BJ (cell line): ENCODE data around the gene PTHLH. TPM values are rescaled to one million over a fixed set of nuclear protein-coding genes. Genes with fewer than 3 reads are reported as not detected.

ENCODE experiments used
- CTCF ChIA-PET: fragments of 350-600 bp; formaldehyde crosslinking; extraction: SDS; loops from one replicate; lab custom pipeline; 2021; ENCODE audit warnings: antibody characterized with exemption, inconsistent platforms; lab: Yijun Ruan, JAX
- POLR2A ChIA-PET: fragments of 300-600 bp; sonication (Branson Sonifier 250); formaldehyde crosslinking; extraction: SDS; loops from one replicate; lab custom pipeline; 2021; ENCODE audit warnings: antibody characterized with exemption; lab: Charles Lee
- DNase-seq: peaks from one replicate; pipeline ENCODE4 v3.0.0-alpha.2; 2011; ENCODE audit warnings: low read depth
- H3K27me3 ChIP-seq: 2 replicates; pipeline ENCODE4 v1.6.0; 2011; ENCODE audit warnings: low read length; ENCODE audit not compliant: control insufficient read depth, insufficient read depth
- H3K36me3 ChIP-seq: 2 replicates; pipeline ENCODE4 v1.5.1; 2011; ENCODE audit warnings: low read length; ENCODE audit not compliant: control insufficient read depth, insufficient read depth
- H3K4me3 ChIP-seq: 2 replicates; pipeline ENCODE4 v1.5.1; 2011; ENCODE audit warnings: low read depth, mild to moderate bottlenecking, control low read depth, low read length
- polyA plus RNA-seq: library from polyadenylated mRNA; depleted of rRNA; stranded (reverse); fragments of >200 nt; gene quantifications from 2 replicates; pipeline ENCODE4 v1.2.3, GENCODE V29; 2011
- TF ChIP-seq, protein P1 (sequence below): IDR thresholded peaks from 2 replicates; pipeline ENCODE4 v1.5.1; 2011; ENCODE audit warnings: low read depth, mild to moderate bottlenecking, control low read depth, inconsistent platforms, low read length, moderate library complexity; ENCODE audit not compliant: insufficient read depth

The PTHLH gene
- polyA plus RNA-seq, 1 experiment: 0.22 TPM

DNA sequence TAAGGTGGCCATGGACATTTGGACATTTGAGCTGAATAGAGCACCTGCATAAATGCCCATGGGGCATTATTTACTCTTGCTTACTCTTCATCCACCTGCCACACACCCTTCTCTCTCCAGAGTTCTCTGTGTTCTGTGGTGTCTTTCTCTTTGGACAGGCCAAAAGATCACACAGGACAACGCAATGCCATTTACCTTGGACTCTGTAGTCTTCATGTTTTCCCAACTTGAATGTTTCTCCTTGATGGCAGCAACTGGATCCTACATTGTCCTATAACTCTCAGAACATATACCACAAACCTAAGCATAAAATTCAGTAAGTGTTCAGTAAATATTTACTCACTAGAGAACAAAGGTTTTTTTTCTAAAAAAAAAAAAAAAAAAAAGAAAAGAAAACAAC lies 41.7 kb upstream of the PTHLH start:
- no peaks in the 10 kb centered on the region for H3K27me3 ChIP-seq
- ChIA-PET POLR2A (no interaction called here), CTCF (interaction anchor here (1.0 kb wide), 1 partner anchor 9 kb away, joined by 3 read pairs; no protein-coding TSS in a partner anchor)
- no peak for DNase-seq
- H3K36me3 ChIP-seq: no peaks in the 10 kb centered on the region
- H3K4me3 ChIP-seq: no peak overlapping the region
- TF ChIP-seq, protein P1, sequence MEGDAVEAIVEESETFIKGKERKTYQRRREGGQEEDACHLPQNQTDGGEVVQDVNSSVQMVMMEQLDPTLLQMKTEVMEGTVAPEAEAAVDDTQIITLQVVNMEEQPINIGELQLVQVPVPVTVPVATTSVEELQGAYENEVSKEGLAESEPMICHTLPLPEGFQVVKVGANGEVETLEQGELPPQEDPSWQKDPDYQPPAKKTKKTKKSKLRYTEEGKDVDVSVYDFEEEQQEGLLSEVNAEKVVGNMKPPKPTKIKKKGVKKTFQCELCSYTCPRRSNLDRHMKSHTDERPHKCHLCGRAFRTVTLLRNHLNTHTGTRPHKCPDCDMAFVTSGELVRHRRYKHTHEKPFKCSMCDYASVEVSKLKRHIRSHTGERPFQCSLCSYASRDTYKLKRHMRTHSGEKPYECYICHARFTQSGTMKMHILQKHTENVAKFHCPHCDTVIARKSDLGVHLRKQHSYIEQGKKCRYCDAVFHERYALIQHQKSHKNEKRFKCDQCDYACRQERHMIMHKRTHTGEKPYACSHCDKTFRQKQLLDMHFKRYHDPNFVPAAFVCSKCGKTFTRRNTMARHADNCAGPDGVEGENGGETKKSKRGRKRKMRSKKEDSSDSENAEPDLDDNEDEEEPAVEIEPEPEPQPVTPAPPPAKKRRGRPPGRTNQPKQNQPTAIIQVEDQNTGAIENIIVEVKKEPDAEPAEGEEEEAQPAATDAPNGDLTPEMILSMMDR: no peak

DNA sequence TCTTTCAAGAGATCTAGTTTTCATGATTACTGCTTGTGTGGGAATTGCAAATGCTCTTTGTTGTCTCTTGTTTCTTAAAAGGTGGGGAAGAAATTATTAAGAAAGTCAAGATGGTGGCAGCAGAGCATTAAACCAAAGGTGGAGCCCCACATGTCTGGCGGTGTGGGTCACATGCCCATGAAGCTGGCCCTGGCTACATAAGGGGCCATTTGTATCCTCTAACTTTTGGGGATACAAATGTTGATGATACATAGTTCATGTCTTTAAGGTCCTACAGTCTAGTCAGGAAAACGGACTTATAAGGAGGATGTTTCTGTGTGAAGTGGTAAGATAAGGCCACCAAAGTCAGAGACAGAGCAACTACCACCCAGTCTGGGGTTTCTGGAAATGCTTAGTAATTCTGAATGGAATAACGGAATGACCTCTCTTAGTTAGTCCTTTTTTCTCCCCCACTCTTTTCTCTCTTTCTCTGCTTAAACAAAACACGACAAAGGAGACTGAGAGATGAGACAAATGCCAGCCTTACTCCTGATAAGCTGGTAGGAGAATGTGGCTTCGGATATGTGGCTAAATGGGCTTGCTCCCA lies 39.9 kb upstream of the PTHLH start:
- no peaks in the 10 kb centered on the region for H3K36me3 ChIP-seq
- no peak for DNase-seq
- TF ChIP-seq, protein P1: no peak
- no peaks in the 10 kb centered on the region for H3K27me3 ChIP-seq
- POLR2A ChIA-PET: no interaction called here
- H3K4me3 ChIP-seq: no peak overlapping the region
- CTCF ChIA-PET: interaction anchor here (0.7 kb wide), 1 partner anchor 993 kb away, joined by 3 read pairs; no protein-coding TSS in a partner anchor

DNA sequence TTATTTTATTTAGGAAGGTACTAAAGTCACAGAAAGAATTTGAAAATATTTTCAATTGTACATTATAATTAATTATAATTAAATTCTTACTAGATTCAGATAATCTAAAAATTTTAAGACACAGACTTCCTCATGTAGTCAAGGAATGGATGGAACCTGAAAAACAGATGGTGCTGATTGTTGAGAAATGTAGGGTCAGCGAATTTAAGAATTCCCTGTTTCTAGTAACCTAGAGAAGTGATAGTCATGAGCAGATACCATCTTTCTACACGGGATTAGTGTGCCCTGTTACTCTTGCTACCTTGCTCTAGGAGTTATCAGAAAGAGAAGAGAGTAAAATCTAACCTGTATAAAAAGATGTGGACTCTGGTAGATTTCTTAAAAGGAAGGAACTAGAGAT lies 37.5 kb upstream of the PTHLH start:
- CTCF ChIA-PET: no interaction called here
- H3K4me3 ChIP-seq: no peak overlapping the region
- DNase-seq: no peak
- TF ChIP-seq, protein P1: no peak
- H3K27me3 ChIP-seq: no peaks in the 10 kb centered on the region
- POLR2A ChIA-PET: no interaction called here
- H3K36me3 ChIP-seq: no peaks in the 10 kb centered on the region

DNA sequence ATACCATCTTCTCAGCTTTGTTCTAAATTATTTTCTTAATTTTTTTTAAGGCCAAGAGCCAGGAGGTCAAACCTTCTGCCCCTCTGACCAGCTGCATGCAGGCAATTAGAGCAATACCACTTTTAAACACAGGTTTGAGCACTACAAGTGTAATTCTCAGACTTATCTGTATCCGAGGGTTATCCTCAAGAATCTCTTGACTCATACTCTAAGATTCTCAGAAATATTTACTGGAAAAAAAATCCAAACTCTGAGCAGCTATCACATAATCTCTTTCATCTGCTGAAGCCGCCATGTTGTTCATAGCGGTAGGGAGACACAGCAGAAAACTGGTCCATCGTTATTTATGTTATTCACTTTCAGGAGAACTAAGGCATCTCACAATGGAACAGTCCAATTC lies 27.4 kb upstream of the PTHLH start:
- ChIA-PET CTCF (no interaction called here), POLR2A (no interaction called here)
- Histone ChIP-seq H3K36me3 (no peaks in the 10 kb centered on the region), H3K27me3 (peaks cover 2% of the 10 kb centered on the region; the same call in 1 of the 2 replicates), H3K4me3 (no peak overlapping the region)
- TF ChIP-seq, protein P1: no peak
- DNase-seq: no peak

DNA sequence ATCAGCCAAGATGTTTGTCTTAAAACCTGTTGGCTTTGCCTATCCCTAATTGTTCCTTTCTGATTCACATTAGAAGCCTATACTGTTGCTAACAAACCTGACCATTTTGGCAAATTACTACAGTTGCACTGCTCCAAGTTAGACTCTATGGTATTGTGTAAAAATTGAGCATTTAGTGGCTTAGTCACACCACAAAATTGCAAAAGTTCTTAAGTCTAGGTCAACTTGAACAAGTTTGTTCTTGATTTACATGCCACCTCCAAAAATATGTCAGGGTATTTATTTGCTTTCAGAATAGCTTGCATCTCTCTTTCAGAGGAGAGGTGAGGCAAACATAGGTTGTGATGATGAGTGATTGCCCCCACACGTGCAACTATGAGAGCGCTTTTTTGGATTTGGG lies 27.0 kb upstream of the PTHLH start:
- TF ChIP-seq, protein P1: no peak
- CTCF ChIA-PET: no interaction called here
- no peak overlapping the region for H3K4me3 ChIP-seq
- DNase-seq: no peak
- POLR2A ChIA-PET: no interaction called here
- H3K36me3 ChIP-seq: no peaks in the 10 kb centered on the region
- H3K27me3 ChIP-seq: peaks cover 2% of the 10 kb centered on the region; the same call in 1 of the 2 replicates
